ENCODE results near the gene PPCDC.

- TF ChIP-seq CTCF (IDR thresholded peaks at IDR 0.05) (no peak), MXI1 (IDR thresholded peaks at IDR 0.05; ENCODE audit: low read depth, low read length) (no peak), CHD2 (IDR thresholded peaks at IDR 0.05; ENCODE audit: low read length, partially characterized antibody) (no peak), NFIC (IDR thresholded peaks at IDR 0.05; ENCODE audit: borderline replicate concordance) (no peak), SIN3A (IDR thresholded peaks at IDR 0.05; ENCODE audit: borderline replicate concordance, low read depth, low read length) (no peak), JUND (IDR thresholded peaks at IDR 0.05) (no peak), FOSL2 (IDR thresholded peaks at IDR 0.05; ENCODE audit: borderline replicate concordance, low read depth) (no peak), POLR2AphosphoS5 (IDR thresholded peaks at IDR 0.05; ENCODE audit: low read depth, low read length) (no peak), NRF1 (IDR thresholded peaks at IDR 0.05; ENCODE audit: low read depth, low read length) (no peak), YY1 (IDR thresholded peaks at IDR 0.05; ENCODE audit: low read depth) (no peak), EP300 (IDR thresholded peaks at IDR 0.05; ENCODE audit: borderline replicate concordance in 1 of 2, low read depth in 1 of 2, low read length in 1 of 2) (no peak)
- TF ChIP-seq, protein P1, sequence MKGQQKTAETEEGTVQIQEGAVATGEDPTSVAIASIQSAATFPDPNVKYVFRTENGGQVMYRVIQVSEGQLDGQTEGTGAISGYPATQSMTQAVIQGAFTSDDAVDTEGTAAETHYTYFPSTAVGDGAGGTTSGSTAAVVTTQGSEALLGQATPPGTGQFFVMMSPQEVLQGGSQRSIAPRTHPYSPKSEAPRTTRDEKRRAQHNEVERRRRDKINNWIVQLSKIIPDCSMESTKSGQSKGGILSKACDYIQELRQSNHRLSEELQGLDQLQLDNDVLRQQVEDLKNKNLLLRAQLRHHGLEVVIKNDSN (IDR thresholded peaks at IDR 0.05; ENCODE audit: borderline replicate concordance, low read depth): no peak
- TF ChIP-seq, protein P2, sequence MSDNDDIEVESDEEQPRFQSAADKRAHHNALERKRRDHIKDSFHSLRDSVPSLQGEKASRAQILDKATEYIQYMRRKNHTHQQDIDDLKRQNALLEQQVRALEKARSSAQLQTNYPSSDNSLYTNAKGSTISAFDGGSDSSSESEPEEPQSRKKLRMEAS (IDR thresholded peaks at IDR 0.05; ENCODE audit: low read depth): no peak
Observed at GRCh38 chr15:75070674-75071073, 47.3 kb downstream of the PPCDC start.
